ENCODE measurements around the gene RSRC1. TPM values are rescaled to one million over a fixed set of nuclear protein-coding genes. Genes with fewer than 3 reads are reported as not detected.

The RSRC1 gene
- total RNA-seq, 1 donor = 17.0 TPM

GRCh38 chr3:158447408-158447807 lies 337.5 kb downstream of the RSRC1 start:
- no peak for DNase-seq (ENCODE audit: low read depth in 2 of 3, low spot score in 2 of 3)

- DNase-seq (ENCODE audit: low read depth in 2 of 3, low spot score in 2 of 3) = peak in 1 of 3 donors; percentile 31
Measured at GRCh38 chr3:158451405-158452055, 341.6 kb downstream of the RSRC1 start.

DNA sequence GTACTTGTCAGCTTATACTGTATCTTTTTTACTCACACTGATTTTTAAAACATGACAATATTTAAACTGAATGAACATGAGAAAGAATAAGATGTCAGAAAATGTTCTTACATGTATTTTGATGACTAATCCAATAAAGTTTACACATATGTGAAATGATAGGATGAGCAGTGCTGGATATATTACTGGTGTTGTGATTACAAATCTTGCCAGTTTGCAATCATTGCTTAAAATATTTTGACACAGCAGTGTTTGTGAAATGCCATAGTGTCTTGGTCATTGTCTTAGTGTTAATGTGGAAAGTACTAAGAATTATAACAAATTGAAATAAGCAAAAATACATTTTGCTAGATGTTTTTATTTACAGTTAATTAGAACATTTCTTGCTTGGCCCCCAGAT lies 342.4 kb downstream of the RSRC1 start:
- no peak for DNase-seq (ENCODE audit: low read depth in 2 of 3, low spot score in 2 of 3)

GRCh38 chr3:158453004-158453403 lies 343.1 kb downstream of the RSRC1 start:
- no peak for DNase-seq (ENCODE audit: low read depth in 2 of 3, low spot score in 2 of 3)

DNA sequence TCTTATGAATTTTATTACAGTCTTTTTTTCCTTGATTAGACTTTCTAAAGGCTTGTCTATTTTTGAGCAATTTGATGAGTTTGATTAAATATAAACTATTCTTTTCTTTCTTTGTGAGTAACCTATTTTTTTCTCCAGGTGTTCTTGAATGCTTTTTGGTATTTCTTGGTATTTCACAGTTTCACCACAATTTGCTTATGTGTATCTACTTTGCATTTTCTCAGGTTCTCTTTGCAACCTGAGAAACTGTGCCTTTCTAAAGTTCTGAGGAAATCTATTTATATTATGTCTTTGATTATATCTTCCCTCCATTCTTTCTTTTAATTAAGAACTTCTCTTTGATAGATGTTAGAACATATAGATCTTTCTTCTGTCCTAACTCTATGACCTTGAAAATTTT lies 344.0 kb downstream of the RSRC1 start:
- DNase-seq (ENCODE audit: low read depth in 2 of 3, low spot score in 2 of 3) = no peak

- no peak for DNase-seq (ENCODE audit: low read depth in 2 of 3, low spot score in 2 of 3)
Measured at GRCh38 chr3:158455406-158455805, 345.5 kb downstream of the RSRC1 start.

- DNase-seq (ENCODE audit: low read depth in 2 of 3, low spot score in 2 of 3) = no peak
Measured at GRCh38 chr3:158456114-158456513, 346.2 kb downstream of the RSRC1 start.

DNA sequence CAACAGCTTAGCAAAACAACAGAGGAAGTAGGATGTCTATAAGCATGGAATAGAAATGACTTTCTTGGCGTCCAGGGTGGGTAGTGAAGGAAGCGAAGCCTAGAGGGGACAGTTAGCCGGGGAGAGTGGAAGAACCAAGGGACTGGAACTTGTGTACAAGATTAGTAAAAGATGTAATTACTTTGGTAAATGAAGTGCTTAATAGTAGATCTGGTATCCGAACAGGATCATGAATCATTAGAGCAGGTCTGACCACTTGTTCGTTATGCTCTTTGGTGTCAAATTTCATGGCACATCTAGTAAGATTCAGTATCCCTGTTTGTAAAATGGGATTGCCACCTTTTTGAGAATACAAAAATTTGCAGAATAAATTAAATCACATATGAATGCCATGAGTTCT lies 348.6 kb downstream of the RSRC1 start:
- no peak for DNase-seq (ENCODE audit: low read depth in 2 of 3, low spot score in 2 of 3)

GRCh38 chr3:158460926-158461325 lies 351.0 kb downstream of the RSRC1 start:
- DNase-seq (ENCODE audit: low read depth in 2 of 3, low spot score in 2 of 3) = no peak

- no peak for DNase-seq (ENCODE audit: low read depth in 2 of 3, low spot score in 2 of 3)
Measured at GRCh38 chr3:158463556-158463955, 353.7 kb downstream of the RSRC1 start.

GRCh38 chr3:158465074-158465473 lies 355.2 kb downstream of the RSRC1 start:
- no peak for DNase-seq (ENCODE audit: low read depth in 2 of 3, low spot score in 2 of 3)

DNA sequence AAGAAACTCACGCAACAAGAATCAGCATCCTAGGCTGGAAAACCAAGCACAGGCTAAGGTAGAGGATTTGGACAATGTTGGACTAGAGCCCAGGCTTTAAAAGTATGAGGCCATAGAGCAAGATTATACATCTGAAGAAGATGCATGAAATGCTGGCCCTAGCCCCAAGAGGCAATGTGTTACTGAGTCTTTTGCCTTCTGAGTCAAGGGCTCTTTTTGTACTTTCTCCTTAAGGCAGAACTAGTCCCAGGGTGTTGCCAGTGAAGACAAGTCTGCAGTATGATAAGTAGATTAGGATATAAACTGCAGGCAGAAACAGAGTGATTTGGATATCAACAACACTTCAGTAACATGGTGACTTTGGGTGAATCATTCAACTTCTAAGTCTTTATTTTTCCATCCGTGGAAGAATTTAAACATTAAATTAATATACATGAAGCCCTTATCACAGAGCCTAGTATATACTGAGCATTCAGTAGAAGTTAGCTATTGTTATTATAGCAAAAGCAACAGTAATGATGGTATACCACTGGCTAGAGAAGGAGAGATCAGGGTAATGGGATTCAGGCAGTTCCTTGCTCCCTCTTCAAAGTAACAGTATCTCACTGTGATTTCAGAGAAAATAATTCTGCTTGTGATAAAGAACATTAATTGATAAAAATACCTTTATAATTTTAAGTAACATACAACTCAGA lies 361.2 kb downstream of the RSRC1 start:
- no peak for DNase-seq (ENCODE audit: low read depth in 2 of 3, low spot score in 2 of 3)

GRCh38 chr3:158471639-158472294 lies 361.9 kb downstream of the RSRC1 start:
- no peak for DNase-seq (ENCODE audit: low read depth in 2 of 3, low spot score in 2 of 3)

DNA sequence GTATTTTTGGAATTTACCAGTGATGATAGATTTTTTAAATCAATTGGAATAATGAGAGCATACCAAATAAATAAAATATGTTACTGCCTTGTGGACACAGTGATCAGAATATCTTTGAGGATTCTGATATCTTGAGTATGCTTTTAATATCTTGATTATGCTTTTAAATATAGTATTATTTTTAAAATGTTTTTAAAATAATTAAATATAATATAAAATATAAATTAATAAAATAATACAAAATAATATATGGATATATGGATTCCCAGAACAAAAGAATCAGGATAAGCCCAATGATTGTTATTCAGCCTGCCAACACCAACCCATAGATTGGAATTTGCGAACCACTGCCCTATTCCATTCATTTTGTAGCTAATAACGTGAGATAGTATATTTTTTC lies 369.2 kb downstream of the RSRC1 start:
- no peak for DNase-seq (ENCODE audit: low read depth in 2 of 3, low spot score in 2 of 3)

DNA sequence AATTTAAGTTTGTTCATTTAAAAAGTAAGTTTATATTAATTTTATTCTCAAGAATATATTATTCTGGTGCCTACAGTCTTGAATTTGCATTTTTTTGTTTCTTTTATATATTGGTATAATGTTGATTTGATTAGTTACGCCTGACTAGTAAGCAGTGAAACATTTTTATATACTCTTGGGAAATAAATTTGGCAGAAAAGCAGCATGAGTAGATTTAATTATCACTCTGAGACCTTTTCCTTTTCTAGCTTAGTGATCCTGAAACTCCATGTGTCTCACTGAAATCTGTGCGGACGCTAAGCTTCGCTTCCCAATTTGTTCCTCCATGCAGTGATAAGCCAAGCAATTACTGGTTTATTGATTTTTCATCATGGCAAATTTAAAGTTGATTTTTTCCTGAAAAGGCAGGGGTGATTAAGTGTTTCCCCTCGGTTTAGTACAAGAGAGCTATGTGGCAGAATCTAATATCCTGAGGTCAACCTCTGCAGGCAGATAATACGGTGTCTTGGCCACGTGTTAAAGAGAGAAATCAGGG lies 373.9 kb downstream of the RSRC1 start:
- no peak for DNase-seq (ENCODE audit: low read depth in 2 of 3, low spot score in 2 of 3)

DNA sequence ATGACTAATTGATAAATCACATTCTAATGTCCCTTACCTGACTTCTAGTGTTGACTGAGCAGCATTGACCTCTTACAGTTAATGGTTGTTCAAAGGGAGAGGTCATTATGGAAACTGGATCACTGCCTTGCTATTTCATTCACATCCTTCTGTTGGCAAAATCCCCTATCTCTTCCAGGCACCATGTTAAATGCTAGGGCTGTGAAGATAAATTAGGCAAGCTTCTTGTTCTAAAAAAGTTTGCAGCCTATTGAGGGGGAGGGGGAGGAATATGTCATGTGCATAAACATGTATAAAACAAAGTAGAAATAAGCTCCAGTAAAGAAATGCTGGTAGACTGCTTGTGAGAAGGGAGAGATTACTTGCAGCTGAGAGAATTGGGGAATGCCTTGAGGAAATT lies 376.3 kb downstream of the RSRC1 start:
- DNase-seq (ENCODE audit: low read depth in 2 of 3, low spot score in 2 of 3) = no peak

DNA sequence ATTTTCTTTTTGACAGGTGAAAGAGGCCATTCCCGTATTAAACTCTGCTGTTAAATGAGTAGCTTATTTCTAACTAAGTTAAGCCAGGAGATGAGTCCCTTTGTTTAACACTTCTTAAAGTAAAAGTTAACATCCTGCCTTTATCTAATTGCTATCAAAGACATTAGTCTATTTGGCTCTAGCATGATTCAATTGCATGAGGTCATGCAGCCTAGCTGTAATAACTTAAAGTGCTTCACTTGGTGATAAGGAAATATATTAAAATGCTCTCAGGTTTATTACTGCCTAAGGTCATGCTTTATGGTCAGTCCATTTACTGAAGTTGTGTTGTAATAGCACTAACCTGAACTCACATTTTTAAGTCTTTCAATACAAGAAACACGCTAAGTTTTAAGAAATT lies 378.8 kb downstream of the RSRC1 start:
- DNase-seq (ENCODE audit: low read depth in 2 of 3, low spot score in 2 of 3) = no peak

GRCh38 chr3:158489181-158489580 lies 379.3 kb downstream of the RSRC1 start:
- DNase-seq (ENCODE audit: low read depth in 2 of 3, low spot score in 2 of 3) = no peak

GRCh38 chr3:158491968-158492367 lies 382.1 kb downstream of the RSRC1 start:
- no peak for DNase-seq (ENCODE audit: low read depth in 2 of 3, low spot score in 2 of 3)

DNA sequence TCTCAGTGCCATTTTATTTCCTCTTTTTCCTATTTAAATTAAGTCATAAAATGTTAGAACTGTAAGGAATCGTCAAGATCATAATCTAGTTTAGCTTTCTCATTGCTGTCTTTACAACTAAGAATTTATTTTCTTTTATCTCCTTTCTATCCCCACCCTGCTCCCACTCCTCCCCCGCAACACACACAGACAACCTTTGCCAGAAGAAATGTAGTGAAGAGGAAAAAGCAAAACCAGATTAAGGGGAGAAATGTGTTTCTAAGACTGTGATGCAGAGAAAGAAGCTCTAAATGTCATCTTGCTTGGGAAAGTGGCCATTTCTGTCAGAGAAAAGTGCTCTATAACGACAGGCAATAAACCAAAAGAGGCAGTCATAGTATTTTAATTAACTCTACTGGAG lies 382.8 kb downstream of the RSRC1 start:
- DNase-seq (ENCODE audit: low read depth in 2 of 3, low spot score in 2 of 3) = no peak

- no peak for DNase-seq (ENCODE audit: low read depth in 2 of 3, low spot score in 2 of 3)
Measured at GRCh38 chr3:158493931-158494330, 384.0 kb downstream of the RSRC1 start.

DNA sequence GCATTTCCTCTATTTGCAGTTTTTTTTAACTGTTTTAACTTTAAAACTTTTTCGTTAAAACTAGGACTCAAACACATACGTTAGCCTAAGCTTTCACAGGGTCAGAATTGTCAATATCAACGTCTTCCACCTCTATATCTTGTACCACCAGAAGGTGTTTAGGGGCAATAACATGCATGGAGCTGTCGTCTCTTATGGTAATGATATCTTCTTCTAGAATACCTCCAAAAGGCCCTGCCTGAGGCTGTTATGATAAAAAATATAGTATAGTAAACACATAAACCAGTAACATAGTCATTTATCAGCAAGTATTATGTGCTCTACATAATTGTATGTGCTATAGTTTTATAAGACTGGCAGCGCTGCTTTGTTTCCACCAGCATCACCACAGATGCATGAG lies 384.8 kb downstream of the RSRC1 start:
- peak in 2 of 3 donors; percentile 12 to 18 for DNase-seq (ENCODE audit: low read depth in 2 of 3, low spot score in 2 of 3)
